ENCODE results near the gene TUBB2A. TPM values are rescaled to one million over a fixed set of nuclear protein-coding genes. Genes with fewer than 3 reads are reported as not detected.

The TUBB2A gene
- total RNA-seq, 1 donor from 2014 or later = 139 TPM

DNA sequence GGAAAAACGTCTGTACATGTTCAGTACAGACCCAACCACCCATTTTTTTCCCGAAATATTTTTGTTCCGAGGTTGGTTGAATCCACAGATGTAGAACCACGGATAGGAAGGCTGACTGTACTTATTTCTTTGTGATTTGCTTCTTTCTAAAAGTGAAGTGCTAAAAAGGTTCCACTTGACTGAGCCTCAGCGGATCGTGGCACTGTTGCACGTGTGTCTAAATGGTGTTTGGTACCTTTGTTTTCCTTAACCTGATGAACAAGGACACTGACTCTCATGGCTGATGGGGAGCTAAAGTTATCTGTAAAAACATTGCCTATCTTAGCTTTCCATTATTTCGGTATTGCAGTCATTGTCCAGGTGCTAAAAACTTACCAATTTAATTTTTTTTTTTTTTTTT is 32.7 kb downstream of the TUBB2A start:
- no peak overlapping the region for H3K4me3 ChIP-seq (ENCODE audit: low read depth, low read length)
- TF ChIP-seq, protein P1, sequence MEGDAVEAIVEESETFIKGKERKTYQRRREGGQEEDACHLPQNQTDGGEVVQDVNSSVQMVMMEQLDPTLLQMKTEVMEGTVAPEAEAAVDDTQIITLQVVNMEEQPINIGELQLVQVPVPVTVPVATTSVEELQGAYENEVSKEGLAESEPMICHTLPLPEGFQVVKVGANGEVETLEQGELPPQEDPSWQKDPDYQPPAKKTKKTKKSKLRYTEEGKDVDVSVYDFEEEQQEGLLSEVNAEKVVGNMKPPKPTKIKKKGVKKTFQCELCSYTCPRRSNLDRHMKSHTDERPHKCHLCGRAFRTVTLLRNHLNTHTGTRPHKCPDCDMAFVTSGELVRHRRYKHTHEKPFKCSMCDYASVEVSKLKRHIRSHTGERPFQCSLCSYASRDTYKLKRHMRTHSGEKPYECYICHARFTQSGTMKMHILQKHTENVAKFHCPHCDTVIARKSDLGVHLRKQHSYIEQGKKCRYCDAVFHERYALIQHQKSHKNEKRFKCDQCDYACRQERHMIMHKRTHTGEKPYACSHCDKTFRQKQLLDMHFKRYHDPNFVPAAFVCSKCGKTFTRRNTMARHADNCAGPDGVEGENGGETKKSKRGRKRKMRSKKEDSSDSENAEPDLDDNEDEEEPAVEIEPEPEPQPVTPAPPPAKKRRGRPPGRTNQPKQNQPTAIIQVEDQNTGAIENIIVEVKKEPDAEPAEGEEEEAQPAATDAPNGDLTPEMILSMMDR (IDR thresholded peaks at IDR 0.05; ENCODE audit: insufficient read depth, low read length, poor library complexity, severe bottlenecking) = no peak
- no peak for DNase-seq (ENCODE audit: low read depth)
- H3K36me3 ChIP-seq (ENCODE audit: control insufficient read depth, insufficient read depth, low read length) = no peaks in the 10 kb centered on the region
- H3K27me3 ChIP-seq (ENCODE audit: control insufficient read depth, insufficient read depth, low read length) = no peaks in the 10 kb centered on the region

DNA sequence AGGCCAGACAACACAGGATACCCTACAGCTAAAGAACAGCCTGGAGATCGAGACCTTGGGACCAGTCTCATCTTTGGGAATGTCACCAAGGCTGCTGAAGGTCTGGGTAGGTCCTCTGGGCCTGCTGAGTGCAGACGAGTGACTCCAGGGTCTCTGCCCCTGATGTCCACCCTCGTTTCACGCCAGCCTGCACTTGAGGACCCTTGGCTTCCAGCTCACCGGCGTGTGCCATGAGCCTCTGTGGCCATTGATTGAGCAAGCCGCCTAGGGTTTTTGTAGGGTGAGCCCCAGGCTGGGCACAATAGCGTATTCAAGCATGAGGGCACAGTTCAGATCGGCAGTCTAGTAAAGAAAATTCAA is 34.5 kb downstream of the TUBB2A start:
- H3K4me3 ChIP-seq (ENCODE audit: low read depth, low read length) = no peak overlapping the region
- TF ChIP-seq, protein P1 (IDR thresholded peaks at IDR 0.05; ENCODE audit: insufficient read depth, low read length, poor library complexity, severe bottlenecking) = no peak
- no peaks in the 10 kb centered on the region for H3K27me3 ChIP-seq (ENCODE audit: control insufficient read depth, insufficient read depth, low read length)
- no peaks in the 10 kb centered on the region for H3K36me3 ChIP-seq (ENCODE audit: control insufficient read depth, insufficient read depth, low read length)
- DNase-seq (ENCODE audit: low read depth) = no peak

DNA sequence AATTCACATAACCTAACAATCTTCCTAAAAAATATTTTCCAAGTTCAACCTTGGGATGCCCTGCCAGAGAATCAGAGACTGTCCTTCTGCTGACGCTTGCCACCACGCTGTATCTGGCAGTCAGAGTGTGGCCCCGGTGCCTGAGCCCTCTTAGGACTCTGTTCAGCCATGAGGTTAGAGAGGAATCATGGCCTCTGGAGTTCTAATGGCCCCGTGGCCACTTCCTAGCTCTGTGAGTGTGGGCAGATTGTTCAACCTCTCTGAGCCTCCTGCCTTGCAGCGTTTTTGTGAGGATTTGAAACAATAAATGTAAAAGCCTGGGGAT is 36.6 kb downstream of the TUBB2A start:
- no peak overlapping the region for H3K4me3 ChIP-seq (ENCODE audit: low read depth, low read length)
- no peaks in the 10 kb centered on the region for H3K36me3 ChIP-seq (ENCODE audit: control insufficient read depth, insufficient read depth, low read length)
- TF ChIP-seq, protein P1 (IDR thresholded peaks at IDR 0.05; ENCODE audit: insufficient read depth, low read length, poor library complexity, severe bottlenecking) = no peak
- no peak for DNase-seq (ENCODE audit: low read depth)
- H3K27me3 ChIP-seq (ENCODE audit: control insufficient read depth, insufficient read depth, low read length) = no peaks in the 10 kb centered on the region

DNA sequence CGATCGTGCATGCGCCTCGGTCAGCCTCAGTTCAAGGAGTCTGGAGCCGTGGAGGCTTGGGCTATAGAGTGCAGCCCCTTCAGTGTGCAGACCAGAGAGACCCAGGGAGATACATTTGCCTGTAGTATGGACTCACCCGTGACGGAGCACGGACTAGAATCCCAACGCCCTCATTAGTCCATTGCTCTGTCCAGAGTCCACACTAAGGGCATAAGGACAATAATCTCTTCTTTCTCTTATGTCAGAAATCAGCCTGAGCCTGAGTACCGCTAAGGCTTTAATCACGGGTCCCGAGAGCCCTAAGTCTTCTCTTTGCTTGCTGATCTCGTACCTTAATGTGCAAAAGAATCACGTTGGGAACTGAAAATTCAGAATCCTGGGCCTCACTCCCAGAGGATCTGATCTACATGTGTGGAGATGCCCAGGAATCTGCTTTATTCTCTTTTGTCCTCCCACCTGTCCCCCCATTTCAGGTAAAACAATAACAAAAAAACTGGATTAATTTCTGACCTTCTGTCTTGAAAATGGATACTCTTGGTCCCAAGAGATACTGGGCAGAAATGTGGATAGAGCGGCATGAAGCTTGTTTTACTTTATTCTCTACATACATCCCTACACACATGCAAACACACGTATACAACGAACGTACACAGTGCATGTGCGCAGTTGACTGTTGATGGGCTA is 38.2 kb downstream of the TUBB2A start:
- peaks cover 1% of the 10 kb centered on the region for H3K36me3 ChIP-seq (ENCODE audit: control insufficient read depth, insufficient read depth, low read length)
- peak overlapping the region; percentile 88 for H3K4me3 ChIP-seq (ENCODE audit: low read depth, low read length)
- TF ChIP-seq, protein P1 (IDR thresholded peaks at IDR 0.05; ENCODE audit: insufficient read depth, low read length, poor library complexity, severe bottlenecking) = no peak
- no peaks in the 10 kb centered on the region for H3K27me3 ChIP-seq (ENCODE audit: control insufficient read depth, insufficient read depth, low read length)
- DNase-seq (ENCODE audit: low read depth) = no peak

DNA sequence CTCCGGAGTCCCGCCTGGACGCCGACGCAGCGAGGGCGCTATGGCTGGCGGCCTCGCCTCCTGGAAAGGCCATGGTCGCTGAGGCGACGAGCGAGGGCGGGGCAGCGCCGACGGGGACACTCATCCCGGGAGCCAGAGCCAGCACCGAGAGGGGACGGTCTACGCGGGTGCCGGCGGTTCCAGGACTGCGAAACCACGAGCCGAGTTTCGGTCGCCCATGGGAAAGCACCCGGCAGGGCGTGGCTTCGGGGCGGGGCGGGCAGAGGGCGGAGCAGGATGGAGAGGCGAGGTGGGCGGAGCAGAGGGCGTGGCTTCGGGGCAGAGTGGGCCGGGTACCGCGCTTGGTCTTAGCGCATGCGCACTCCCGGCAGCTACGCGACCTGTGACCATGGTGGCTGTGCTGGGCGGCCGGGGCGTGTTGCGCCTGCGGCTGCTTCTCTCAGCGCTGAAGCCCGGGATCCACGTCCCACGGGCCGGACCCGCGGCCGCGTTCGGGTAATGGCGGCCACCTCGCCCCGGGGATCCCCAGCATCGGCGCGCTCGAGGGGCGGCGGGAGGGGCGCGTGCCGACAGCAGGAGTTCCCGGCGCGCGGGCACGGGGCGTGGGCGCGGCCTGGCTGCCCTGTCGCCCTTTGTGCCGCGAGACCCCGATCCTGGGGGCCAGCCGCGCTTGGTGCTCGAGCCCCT is 38.8 kb downstream of the TUBB2A start, which contains the start of gene BPHL:
Gene BPHL, plus strand, starts transcription at position 359 of the 687 bp plus-strand sequence. Its CDS starts 30 bp downstream, at position 389.
- peaks cover 1% of the 10 kb centered on the region for H3K36me3 ChIP-seq (ENCODE audit: control insufficient read depth, insufficient read depth, low read length)
- H3K27me3 ChIP-seq (ENCODE audit: control insufficient read depth, insufficient read depth, low read length) = no peaks in the 10 kb centered on the region
- peak; percentile 39 for DNase-seq (ENCODE audit: low read depth)
- TF ChIP-seq, protein P1 (IDR thresholded peaks at IDR 0.05; ENCODE audit: insufficient read depth, low read length, poor library complexity, severe bottlenecking) = no peak
- peak within 1 kb of the TSS; percentile 88 for H3K4me3 ChIP-seq (ENCODE audit: low read depth, low read length)
